Measurements from ENCODE around the gene ZNF619. TPM values are rescaled to one million over a fixed set of nuclear protein-coding genes. Genes with fewer than 3 reads are reported as not detected.
"Not testable (repeated sequence)": the region's sequence is repeated elsewhere in the genome, so short reads cannot be mapped to it uniquely, and the experiment has no call there.

Gene ZNF619
- total RNA-seq, 4 donors from 2014 or later, result 5.1 to 14.9 (median 12.8) TPM

DNA sequence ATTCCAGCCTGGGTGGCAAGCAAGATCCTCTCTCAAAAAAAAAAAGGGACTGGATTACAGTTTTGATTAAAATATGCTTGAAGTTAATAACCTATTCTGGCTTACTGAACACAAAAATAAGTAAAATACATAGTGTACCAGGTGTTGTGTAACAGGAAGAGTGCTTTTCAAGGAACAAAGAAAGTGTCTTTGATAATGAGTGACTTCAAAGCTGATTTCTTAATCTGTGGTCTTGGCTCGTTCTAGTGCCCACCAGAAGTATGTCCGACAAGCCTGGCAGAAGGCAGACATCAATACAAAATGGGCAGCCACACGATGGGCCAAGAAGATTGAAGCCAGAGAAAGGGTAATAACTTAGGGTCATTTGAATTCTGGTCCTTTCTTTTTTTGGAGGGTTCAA lies 15.8 kb upstream of the ZNF619 start:
- H3K27ac ChIP-seq, result no peak overlapping the region
- no peak for DNase-seq
- peaks cover 0 to 62% (median 3%) of the 10 kb centered on the region in 3 donors for H3K36me3 ChIP-seq
- no peaks in the 10 kb centered on the region for H3K9me3 ChIP-seq
- H3K4me1 ChIP-seq, result peaks cover 3 to 19% (median 11%) of the 10 kb centered on the region in 4 donors
- H3K4me3 ChIP-seq, result no peak overlapping the region
- no peaks in the 10 kb centered on the region for H3K27me3 ChIP-seq
- no peak for TF ChIP-seq POLR2A (IDR thresholded peaks at IDR 0.05)
- TF ChIP-seq, protein P1, sequence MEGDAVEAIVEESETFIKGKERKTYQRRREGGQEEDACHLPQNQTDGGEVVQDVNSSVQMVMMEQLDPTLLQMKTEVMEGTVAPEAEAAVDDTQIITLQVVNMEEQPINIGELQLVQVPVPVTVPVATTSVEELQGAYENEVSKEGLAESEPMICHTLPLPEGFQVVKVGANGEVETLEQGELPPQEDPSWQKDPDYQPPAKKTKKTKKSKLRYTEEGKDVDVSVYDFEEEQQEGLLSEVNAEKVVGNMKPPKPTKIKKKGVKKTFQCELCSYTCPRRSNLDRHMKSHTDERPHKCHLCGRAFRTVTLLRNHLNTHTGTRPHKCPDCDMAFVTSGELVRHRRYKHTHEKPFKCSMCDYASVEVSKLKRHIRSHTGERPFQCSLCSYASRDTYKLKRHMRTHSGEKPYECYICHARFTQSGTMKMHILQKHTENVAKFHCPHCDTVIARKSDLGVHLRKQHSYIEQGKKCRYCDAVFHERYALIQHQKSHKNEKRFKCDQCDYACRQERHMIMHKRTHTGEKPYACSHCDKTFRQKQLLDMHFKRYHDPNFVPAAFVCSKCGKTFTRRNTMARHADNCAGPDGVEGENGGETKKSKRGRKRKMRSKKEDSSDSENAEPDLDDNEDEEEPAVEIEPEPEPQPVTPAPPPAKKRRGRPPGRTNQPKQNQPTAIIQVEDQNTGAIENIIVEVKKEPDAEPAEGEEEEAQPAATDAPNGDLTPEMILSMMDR (IDR thresholded peaks at IDR 0.05), result no peak

DNA sequence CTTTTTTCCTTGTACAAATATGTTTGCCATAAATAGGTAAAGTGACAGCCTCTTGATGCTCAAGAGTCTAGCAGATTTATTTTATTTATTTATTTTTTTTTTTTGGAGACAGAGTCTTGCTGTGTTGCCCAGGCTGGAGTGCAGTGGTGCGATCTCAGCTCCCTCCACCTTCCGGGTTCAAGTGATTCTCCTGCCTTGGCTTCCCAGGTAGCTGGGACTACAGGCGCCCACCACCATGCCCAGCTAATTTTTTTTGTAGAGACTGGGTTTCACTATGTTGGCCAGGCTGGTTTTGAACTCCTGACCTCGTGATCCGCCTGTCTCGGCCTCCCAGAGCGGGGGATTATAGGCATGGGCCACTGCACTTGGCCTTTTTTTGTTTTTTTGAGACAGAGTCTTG lies 14.1 kb upstream of the ZNF619 start:
- H3K4me3 ChIP-seq, H3K27me3 ChIP-seq, H3K9me3 ChIP-seq, H3K27ac ChIP-seq, DNase-seq: not testable (repeated sequence)
- Histone ChIP-seq H3K36me3 (peaks cover 0 to 62% (median 3%) of the 10 kb centered on the region in 3 donors), H3K4me1 (peaks cover 3 to 14% (median 9%) of the 10 kb centered on the region in 4 donors)

DNA sequence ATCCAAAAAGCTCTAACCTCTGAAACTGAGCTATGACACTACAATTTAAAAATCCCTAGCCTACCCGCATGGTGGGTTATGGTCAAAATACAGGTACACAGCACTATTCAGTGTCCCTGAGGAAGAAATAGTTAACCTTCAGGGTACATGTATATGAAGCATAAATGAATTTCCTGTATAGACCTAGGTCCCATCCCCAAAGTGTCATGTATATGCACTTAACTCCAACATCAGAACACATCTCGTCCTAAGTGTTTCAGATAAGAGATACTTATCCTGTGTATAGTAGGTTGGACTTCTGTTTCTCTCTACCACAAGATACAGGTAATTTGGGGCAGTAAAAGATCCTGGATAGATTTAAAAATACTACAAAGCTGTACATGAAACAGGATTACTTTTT lies 13.3 kb upstream of the ZNF619 start:
- Histone ChIP-seq H3K9me3 (no peaks in the 10 kb centered on the region), H3K27me3 (no peaks in the 10 kb centered on the region), H3K4me1 (peaks cover 0 to 7% (median 2%) of the 10 kb centered on the region in 4 donors), H3K4me3 (no peak overlapping the region), H3K27ac (no peak overlapping the region), H3K36me3 (peaks cover 0 to 56% (median 3%) of the 10 kb centered on the region in 3 donors)
- no peak for TF ChIP-seq POLR2A (IDR thresholded peaks at IDR 0.05)
- TF ChIP-seq, protein P1 (IDR thresholded peaks at IDR 0.05), result no peak
- no peak for DNase-seq

DNA sequence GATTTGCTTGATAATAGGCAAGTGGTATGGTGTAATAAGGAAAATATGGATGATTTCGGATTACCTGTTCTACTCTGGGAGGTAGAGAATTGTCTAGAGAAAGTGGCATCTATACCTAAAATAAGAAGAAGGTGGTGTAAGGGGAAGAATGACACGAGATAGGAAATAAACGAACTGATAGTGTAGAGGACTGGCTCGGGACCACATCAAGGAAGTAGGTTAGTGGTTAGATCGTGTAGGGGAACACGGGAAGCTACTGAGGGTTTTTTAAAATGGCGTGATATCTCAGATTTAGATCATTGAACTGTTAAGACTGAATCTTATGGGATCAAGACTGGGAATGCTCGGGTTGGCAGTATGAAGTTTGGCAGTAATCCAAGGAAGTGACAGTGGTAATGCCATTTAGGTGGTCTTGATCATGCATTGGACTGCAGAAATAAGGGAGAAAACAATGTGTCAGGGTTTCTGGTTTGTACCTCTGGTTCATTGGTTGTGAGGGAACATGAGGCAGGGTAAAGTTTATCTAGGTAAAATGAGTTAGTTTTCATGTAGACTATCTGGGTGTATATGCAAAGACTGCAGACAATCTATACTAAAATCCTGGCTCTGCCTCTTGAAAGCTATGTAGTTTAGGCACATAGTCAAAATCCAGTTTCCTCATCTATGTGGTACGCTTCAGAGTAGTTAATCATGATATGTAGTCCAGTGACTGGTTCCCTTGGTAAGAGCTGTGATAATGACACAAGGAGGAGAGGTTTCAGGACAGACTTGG lies 12.4 kb upstream of the ZNF619 start:
- no peak overlapping the region for H3K27ac ChIP-seq

DNA sequence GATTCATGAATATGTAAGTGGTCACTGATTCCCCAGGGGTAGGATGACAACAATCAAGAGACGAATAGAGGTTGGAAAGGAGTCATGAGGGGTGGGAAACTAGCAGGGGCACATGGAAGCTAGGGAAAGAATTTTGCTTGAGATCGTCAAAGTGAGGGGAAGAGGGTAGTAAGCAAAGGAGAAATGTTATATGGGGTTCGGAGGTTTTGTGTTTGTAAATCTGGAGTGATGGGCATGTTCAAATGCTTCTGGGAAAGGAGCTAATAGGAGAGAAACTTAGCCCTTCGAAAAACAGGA lies 11.9 kb upstream of the ZNF619 start:
- H3K9me3 ChIP-seq, result no peaks in the 10 kb centered on the region
- peaks cover 0 to 43% (median 3%) of the 10 kb centered on the region in 3 donors for H3K36me3 ChIP-seq
- DNase-seq, result no peak
- H3K27ac ChIP-seq, result no peak overlapping the region
- no peaks in the 10 kb centered on the region for H3K4me1 ChIP-seq
- H3K27me3 ChIP-seq, result no peaks in the 10 kb centered on the region
- TF ChIP-seq POLR2A (IDR thresholded peaks at IDR 0.05), result no peak
- TF ChIP-seq, protein P1 (IDR thresholded peaks at IDR 0.05), result no peak
- no peak overlapping the region for H3K4me3 ChIP-seq

More for the DNA sequence above, 12.4 kb upstream of the ZNF619 start:
- Histone ChIP-seq H3K4me3 (no peak overlapping the region), H3K36me3 (peaks cover 0 to 47% (median 3%) of the 10 kb centered on the region in 3 donors), H3K27me3 (no peaks in the 10 kb centered on the region), H3K9me3 (no peaks in the 10 kb centered on the region), H3K4me1 (no peaks in the 10 kb centered on the region)
- DNase-seq, result no peak
- no peak for TF ChIP-seq POLR2A (IDR thresholded peaks at IDR 0.05)
- TF ChIP-seq, protein P1 (IDR thresholded peaks at IDR 0.05), result no peak

DNA sequence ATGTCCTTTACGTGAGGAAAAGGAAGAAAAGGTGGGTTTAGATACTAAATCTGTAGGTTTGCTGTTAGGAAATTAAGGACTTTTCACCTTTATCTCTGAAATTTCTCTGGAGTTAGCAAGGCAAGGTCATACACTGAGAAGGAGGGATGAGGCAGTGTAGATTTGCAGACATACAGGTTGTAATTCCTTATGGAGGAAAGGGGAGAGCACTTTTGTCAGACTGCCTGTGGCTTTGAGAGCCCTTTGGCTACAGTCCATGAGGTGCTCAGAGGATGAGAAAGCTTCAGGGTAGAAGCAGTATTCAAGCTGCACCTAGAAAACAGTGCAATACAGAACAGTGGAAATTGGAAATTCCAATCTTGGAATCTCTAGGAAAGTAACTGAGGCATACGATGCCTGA lies 11.5 kb upstream of the ZNF619 start:
- no peak overlapping the region for H3K27ac ChIP-seq
- H3K4me3 ChIP-seq, result no peak overlapping the region
- H3K9me3 ChIP-seq, result no peaks in the 10 kb centered on the region
- H3K27me3 ChIP-seq, result no peaks in the 10 kb centered on the region
- TF ChIP-seq POLR2A (IDR thresholded peaks at IDR 0.05), result no peak
- H3K4me1 ChIP-seq, result no peaks in the 10 kb centered on the region
- DNase-seq, result no peak
- peaks cover 0 to 39% (median 3%) of the 10 kb centered on the region in 3 donors for H3K36me3 ChIP-seq
